Endothelial cell of umbilical vein (primary cell): Measurements from ENCODE around the gene KANK3. TPM values are rescaled to one million over a fixed set of nuclear protein-coding genes. Genes with fewer than 3 reads are reported as not detected.

Experiments
- BruUV-seq: library from RNA; stranded (reverse); fragments of 400-500 nt; replicated peaks from 2 replicates; lab custom pipeline; 2021; lab: Mats Ljungman, UMichigan
- CTCF ChIA-PET: fragments of 300-600, 350-600 bp; sonication (Branson Sonifier 250); formaldehyde crosslinking; loops from one replicate; lab custom pipeline; 2021; ENCODE audit warnings: antibody characterized with exemption, inconsistent platforms; lab: Charles Lee
- POLR2A ChIA-PET: fragments of 300-600, 350-600 bp; sonication (Branson Sonifier 250); formaldehyde crosslinking; loops from one replicate; lab custom pipeline; 2021; ENCODE audit warnings: antibody characterized with exemption, inconsistent platforms; lab: Charles Lee
- DNase-seq: peaks from one replicate; pipeline ENCODE4 v3.0.0-alpha.2; 2011; ENCODE audit warnings: low read depth, low spot score
- FAIRE-seq: peaks from 2 replicates; lab custom pipeline; 2011; peaks lifted over from hg19 to GRCh38; lab: Jason Lieb, UNC
- H2AFZ ChIP-seq: 2 replicates; pipeline ENCODE4 v1.6.0; 2012; ENCODE audit warnings: low read depth, low read length, control low read depth, inconsistent platforms
- H3K27ac ChIP-seq: 2 replicates; pipeline ENCODE4 v1.5.1; 2011; ENCODE audit warnings: low read depth, mild to moderate bottlenecking, control low read depth, low read length, moderate library complexity; ENCODE audit not compliant: insufficient read depth
- H3K27me3 ChIP-seq, 2 experiments: 2 replicates each; pipeline versions ENCODE4 v1.6.0 to v1.6.1; 2011; ENCODE audit warnings: low read length in 2 of 2, mixed read lengths in 1 of 2; ENCODE audit not compliant: control insufficient read depth in 2 of 2, insufficient read depth in 2 of 2
- H3K36me3 ChIP-seq, 2 experiments: 2 replicates in 1 of 2; 3 replicates in 1 of 2; pipeline ENCODE4 v1.5.1; 2011; ENCODE audit warnings: low read length in 2 of 2, mild to moderate bottlenecking in 1 of 2, moderate library complexity in 1 of 2; ENCODE audit not compliant: control insufficient read depth in 2 of 2, insufficient read depth in 2 of 2; ENCODE audit errors: extremely low read depth in 1 of 2
- H3K4me1 ChIP-seq: 3 replicates; pipeline ENCODE4 v1.5.1; 2011; ENCODE audit warnings: mild to moderate bottlenecking, low read length; ENCODE audit not compliant: control insufficient read depth, insufficient read depth; ENCODE audit errors: extremely low read depth
- H3K4me2 ChIP-seq: 2 replicates; pipeline ENCODE4 v1.6.1; 2011; ENCODE audit warnings: low read length, control low read depth, mixed read lengths; ENCODE audit not compliant: insufficient read depth
- H3K4me3 ChIP-seq, 3 experiments: fragments of 200-600 bp in 1 of 3; sonication (generic), shearing (Covaris generic) in 1 of 3; replicated peaks in 1 of 3; 2 replicates each; pipeline ENCODE4 v1.5.1; 2011 to 2016; ENCODE audit warnings: control low read depth in 3 of 3, low read length in 3 of 3, mild to moderate bottlenecking in 2 of 3, inconsistent platforms in 1 of 3, low read depth in 1 of 3, moderate library complexity in 1 of 3; ENCODE audit not compliant: insufficient read depth in 1 of 3
- H3K79me2 ChIP-seq: 2 replicates; pipeline ENCODE4 v1.6.0; 2012; ENCODE audit warnings: low read length, inconsistent platforms; ENCODE audit not compliant: control insufficient read depth, insufficient read depth
- H3K9ac ChIP-seq: replicated peaks from 2 replicates; pipeline ENCODE3; 2011; ENCODE audit warnings: low read length, control low read depth; ENCODE audit not compliant: insufficient read depth; ENCODE audit errors: extremely low read depth
- H3K9me1 ChIP-seq: replicated peaks from 3 replicates; pipeline ENCODE4 v1.6.0; 2011; ENCODE audit warnings: mild to moderate bottlenecking, low read length; ENCODE audit not compliant: control insufficient read depth, insufficient read depth; ENCODE audit errors: extremely low read depth
- H3K9me3 ChIP-seq: replicated peaks from 2 replicates; pipeline ENCODE4 v1.5.1; 2012; ENCODE audit warnings: low read length, inconsistent platforms; ENCODE audit not compliant: control insufficient read depth, insufficient read depth
- H4K20me1 ChIP-seq: replicated peaks from 2 replicates; pipeline ENCODE3; 2011; ENCODE audit warnings: mild to moderate bottlenecking, low read length; ENCODE audit not compliant: control insufficient read depth, insufficient read depth; ENCODE audit errors: extremely low read depth
- CTCF ChIP-seq, 2 donors: IDR thresholded peaks; 1 replicate in 1 of 2; 2 replicates in 1 of 2; pipeline ENCODE4 v1.5.1; 2011; ENCODE audit warnings: low read length in 2 of 2, mild to moderate bottlenecking in 2 of 2, moderate library complexity in 2 of 2, control low read depth in 1 of 2, inconsistent platforms in 1 of 2, low read depth in 1 of 2; ENCODE audit not compliant: insufficient read depth in 1 of 2; ENCODE audit errors: extremely low read depth in 1 of 2
- MYC ChIP-seq: IDR thresholded peaks from one replicate; pipeline ENCODE4 v1.6.1; 2011; ENCODE audit warnings: mild to moderate bottlenecking, low read depth, low read length
- POLR2A ChIP-seq: IDR thresholded peaks from 2 replicates; pipeline ENCODE4 v1.6.1; 2012; ENCODE audit warnings: low read depth, mild to moderate bottlenecking, control low read depth, low read length
- POLR2AphosphoS5 ChIP-seq: IDR thresholded peaks from 2 replicates; pipeline ENCODE4 v1.6.1; 2012; ENCODE audit warnings: low read depth, mild to moderate bottlenecking, control low read depth, low read length, moderate library complexity; ENCODE audit not compliant: insufficient read depth
- dilution Hi-C: fragments of 300-500 bp; cut with MboI; formaldehyde crosslinking; loops from one replicate; pipeline ENCODE4 v1.15.0; 2019; ENCODE audit warnings: low sequenced_read_pairs; ENCODE audit not compliant: extremely low pct_ligation_motif_present
- intact Hi-C: fragments of 100-400 bp; cut with micrococcal nuclease; formaldehyde crosslinking; loops from one replicate; pipeline ENCODE4 v1.10.0; 2022
- polyA plus RNA-seq, 4 experiments: library from polyadenylated mRNA; depleted of rRNA in 3 of 4; stranded (reverse) in 3 of 4; unstranded in 1 of 4; fragments of >200 nt; gene quantifications; 2 replicates each; pipeline versions ENCODE4 v1.2.1 to v1.2.3, GENCODE V29; 2011 to 2012; ENCODE audit warnings: missing spikeins in 1 of 4
- total RNA-seq: library from RNA; stranded (reverse); gene quantifications from 2 replicates; pipeline ENCODE4 v1.2.3, GENCODE V29; 2021

Gene KANK3
- total and polyA plus RNA-seq, 2 donors (not counting 3 experiments of a cell fraction or from before 2014, with no cell fraction given) = 22.1 to 30.0 TPM

- TF ChIP-seq MYC (no peak), POLR2A (peak; percentile 97), POLR2AphosphoS5 (peak; percentile 72), CTCF (IDR thresholded peaks at IDR 0.05; ENCODE audit: extremely low read depth in 1 of 2, insufficient read depth in 1 of 2, low read depth in 1 of 2, low read length in 2 of 2) (peak; percentile 25 to 42)
- intact Hi-C loops = loop anchor here (2.0 kb wide), 1 partner anchor 81 kb away; the partner anchor contains the start of gene HNRNPM
- Histone ChIP-seq H3K27me3 (no peaks in the 10 kb centered on the region), H3K4me1 (peaks cover 34% of the 10 kb centered on the region), H3K9ac (peak within 1 kb of the TSS; percentile 29), H3K4me3 (peak within 1 kb of the TSS; percentile 32 to 51 (median 51)), H4K20me1 (no peaks in the 10 kb centered on the region), H2AFZ (peak within 1 kb of the TSS; percentile 76), H3K9me1 (no peaks in the 10 kb centered on the region), H3K27ac (peak within 1 kb of the TSS; percentile 68), H3K79me2 (no peaks in the 10 kb centered on the region), H3K9me3 (no peaks in the 10 kb centered on the region), H3K4me2 (peak within 1 kb of the TSS; percentile 78), H3K36me3 (no peaks in the 10 kb centered on the region)
- BruUV-seq = TSS peak; percentile 79
- POLR2A ChIA-PET = interaction anchor here (1.0 kb wide), 1 partner anchor 9 kb away, joined by 4 read pairs; no protein-coding TSS in a partner anchor
- FAIRE-seq (peak; percentile 73), DNase-seq (peak; percentile 68)
- dilution Hi-C loops = no loop called here
- CTCF ChIA-PET = interaction anchor here (1.1 to 3.5 kb wide), 8 partner anchors 10 to 150 kb away, joined by 3 to 36 read pairs (median 4); partner anchors contain the start of genes RAB11B and ZNF414
Measured at GRCh38 chr19:8363803-8364771, 21.0 kb upstream of the KANK3 start, which contains the start of gene ANGPTL4. TSS of gene ANGPTL4 (plus strand) at chr19:8364155. CDS start at chr19:8364322, 167 bp downstream.
